B cell (primary cell): ENCODE data around the gene GCH1. TPM values are rescaled to one million over a fixed set of nuclear protein-coding genes. Genes with fewer than 3 reads are reported as not detected.
"Not testable (repeated sequence)": the region's sequence is repeated elsewhere in the genome, so short reads cannot be mapped to it uniquely, and the experiment has no call there.

Experiments used
- ATAC-seq: fragments of 200-7000 bp; cut with Tn5 transposase; one replicate; pipeline ENCODE4 v1.10.0; 2021; ENCODE audit warnings: low read depth, mild to moderate bottlenecking, moderate number of reproducible peaks, moderate library complexity
- CTCF ChIA-PET: fragments of 350-600 bp; sonication (Branson Sonifier 250); formaldehyde crosslinking; loops from one replicate; lab custom pipeline; 2021; ENCODE audit warnings: antibody characterized with exemption, inconsistent platforms; lab: Charles Lee
- POLR2A ChIA-PET: fragments of 350-600 bp; sonication (Branson Sonifier 250); formaldehyde crosslinking; loops from one replicate; lab custom pipeline; 2021; ENCODE audit warnings: antibody characterized with exemption; lab: Charles Lee
- DNase-seq: peaks from one replicate; pipeline ENCODE4 v3.0.0; 2013
- H2AFZ ChIP-seq: 2 replicates; pipeline ENCODE4 v1.6.1; 2012; ENCODE audit warnings: mild to moderate bottlenecking, low read depth, low read length; ENCODE audit not compliant: insufficient read depth, poor library complexity, severe bottlenecking
- H3K27ac ChIP-seq, 2 donors: 1 replicate in 1 of 2; 2 replicates in 1 of 2; pipeline ENCODE4 v1.5.1; 2012 to 2013; ENCODE audit warnings: low read length in 2 of 2, mild to moderate bottlenecking in 2 of 2, moderate library complexity in 1 of 2
- H3K27me3 ChIP-seq, 4 experiments: fragments of 200-600 bp in 1 of 4; sonication (generic) in 1 of 4; replicated peaks in 1 of 4; 1 replicate in 2 of 4; 2 replicates in 2 of 4; pipeline versions ENCODE4 v1.6.1 to v1.7.0; 2013 to 2016; ENCODE audit warnings: low read length in 3 of 4, mild to moderate bottlenecking in 2 of 4, mixed read lengths in 1 of 4, moderate library complexity in 1 of 4; ENCODE audit not compliant: insufficient read depth in 4 of 4, control insufficient read depth in 3 of 4; ENCODE audit errors: control extremely low read depth in 1 of 4
- H3K36me3 ChIP-seq, 2 experiments: replicated peaks in 1 of 2; 1 replicate in 1 of 2; 2 replicates in 1 of 2; pipeline versions ENCODE4 v1.6.1 to v1.7.1; 2013; ENCODE audit warnings: low read length in 1 of 2; ENCODE audit not compliant: insufficient read depth in 2 of 2, control insufficient read depth in 1 of 2; ENCODE audit errors: control extremely low read depth in 1 of 2, extremely low read depth in 1 of 2
- H3K4me1 ChIP-seq, 2 donors: fragments of 200-600 bp in 1 of 2; sonication (generic) in 1 of 2; 1 replicate in 1 of 2; 2 replicates in 1 of 2; pipeline versions ENCODE4 v1.5.1 to v1.6.1; 2013 to 2017; ENCODE audit warnings: low read length in 2 of 2; ENCODE audit not compliant: control insufficient read depth in 2 of 2, insufficient read depth in 2 of 2
- H3K4me2 ChIP-seq: replicated peaks from 2 replicates; pipeline ENCODE3; 2012; ENCODE audit warnings: mild to moderate bottlenecking, low read depth, low read length; ENCODE audit not compliant: poor library complexity, severe bottlenecking
- H3K4me3 ChIP-seq, 5 experiments: fragments of 200-600 bp in 1 of 5; sonication (generic) in 1 of 5; 1 replicate in 3 of 5; 2 replicates in 2 of 5; pipeline versions ENCODE4 v1.5.1 to v1.7.0; 2011 to 2016; ENCODE audit warnings: low read length in 4 of 5, mild to moderate bottlenecking in 4 of 5, low read depth in 2 of 5, control low read depth in 1 of 5, moderate library complexity in 1 of 5; ENCODE audit not compliant: insufficient read depth in 1 of 5; ENCODE audit errors: control extremely low read depth in 1 of 5, extremely low read depth in 1 of 5
- H3K79me2 ChIP-seq: fragments of 200-600 bp; sonication (generic); one replicate; pipeline ENCODE4 v1.6.0; 2016; ENCODE audit warnings: low read length; ENCODE audit not compliant: control insufficient read depth, insufficient read depth
- H3K9ac ChIP-seq: fragments of 200-600 bp; sonication (generic); 2 replicates; pipeline ENCODE4 v1.6.1; 2017; ENCODE audit warnings: mild to moderate bottlenecking, low read length, moderate library complexity
- H3K9me3 ChIP-seq, 3 donors: one replicate each; pipeline versions ENCODE4 v1.6.1 to v1.7.1; 2013; ENCODE audit warnings: low read length in 2 of 3; ENCODE audit not compliant: control insufficient read depth in 2 of 3, insufficient read depth in 1 of 3; ENCODE audit errors: control extremely low read depth in 1 of 3
- H4K20me1 ChIP-seq: 2 replicates; pipeline ENCODE4 v1.6.0; 2012; ENCODE audit warnings: mild to moderate bottlenecking, low read length; ENCODE audit not compliant: insufficient read depth, control insufficient read depth, poor library complexity, severe bottlenecking
- H3K27ac Mint-ChIP-seq: one replicate; pipeline ENCODE4 v1.8.0; 2021; ENCODE audit warnings: mixed read lengths
- H3K27me3 Mint-ChIP-seq: one replicate; pipeline ENCODE4 v1.8.0; 2021; ENCODE audit warnings: mixed read lengths
- H3K4me1 Mint-ChIP-seq: one replicate; pipeline ENCODE4 v1.8.0; 2021; ENCODE audit warnings: mixed read lengths
- H3K4me3 Mint-ChIP-seq: one replicate; pipeline ENCODE4 v1.8.0; 2021; ENCODE audit warnings: mixed read lengths
- H3K9me3 Mint-ChIP-seq: one replicate; pipeline ENCODE4 v1.8.0; 2022; ENCODE audit warnings: mixed read lengths; ENCODE audit not compliant: insufficient read depth
- CTCF ChIP-seq: fragments of 200-600 bp; IDR thresholded peaks from one replicate; pipeline ENCODE4 v1.8.0; 2022; ENCODE audit warnings: antibody characterized with exemption, mild to moderate bottlenecking
- EZH2 ChIP-seq: IDR thresholded peaks from 2 replicates; pipeline ENCODE4 v1.6.1; 2012; ENCODE audit warnings: borderline replicate concordance, low read depth, mild to moderate bottlenecking, moderate library complexity, low read length; ENCODE audit not compliant: insufficient read depth, poor library complexity, severe bottlenecking
- WGBS: methylation state at CpG from one replicate; pipeline ENCODE4 v1.1.5; 2013; ENCODE audit warnings: missing lambda C conversion rate; ENCODE audit not compliant: insufficient coverage; 5-methylcytosine and 5-hydroxymethylcytosine counted together
- intact Hi-C: fragments of 100-400 bp; cut with micrococcal nuclease; formaldehyde crosslinking; loops from one replicate; pipeline ENCODE4 v1.10.0; 2022
- polyA plus RNA-seq: library from polyadenylated mRNA; depleted of rRNA; stranded (reverse); fragments of >200 nt; gene quantifications from 2 replicates; pipeline ENCODE4 v1.2.3, GENCODE V29; 2012
- total RNA-seq, 2 donors: library from RNA; stranded (reverse); fragments of 120-200 nt in 1 of 2; gene quantifications; 1 replicate in 1 of 2; 2 replicates in 1 of 2; pipeline versions ENCODE4 v1.2.3 to v1.2.4, GENCODE V29; 2013 to 2022

The GCH1 gene
- total and polyA plus RNA-seq, 2 donors (not counting 1 experiment from before 2014, with no cell fraction given): 17.0 to 24.6 TPM

GRCh38 chr14:54928216-54928615 is 25.6 kb upstream of the GCH1 start:
- Histone ChIP-seq H3K27ac (no peak overlapping the region), H3K4me2 (no peak overlapping the region), H3K36me3 (no peaks in the 10 kb centered on the region), H3K9ac (no peak overlapping the region), H3K9me3 (no peaks in the 10 kb centered on the region), H4K20me1 (no peaks in the 10 kb centered on the region), H3K27me3 (no peaks in the 10 kb centered on the region), H3K79me2 (no peaks in the 10 kb centered on the region), H2AFZ (no peak overlapping the region), H3K4me3 (no peak overlapping the region), H3K4me1 (no peaks in the 10 kb centered on the region)
- H3K27ac Mint-ChIP-seq: no peak overlapping the region
- ATAC-seq: no peak
- ChIA-PET CTCF (no interaction called here), POLR2A (no interaction called here)
- TF ChIP-seq CTCF: no peak
- no peak for TF ChIP-seq EZH2
- intact Hi-C loops: no loop called here
- no peak overlapping the region for H3K4me3 Mint-ChIP-seq
- H3K9me3 Mint-ChIP-seq: no peaks in the 10 kb centered on the region
- no peaks in the 10 kb centered on the region for H3K27me3 Mint-ChIP-seq
- no peaks in the 10 kb centered on the region for H3K4me1 Mint-ChIP-seq
- no peak for DNase-seq

DNA sequence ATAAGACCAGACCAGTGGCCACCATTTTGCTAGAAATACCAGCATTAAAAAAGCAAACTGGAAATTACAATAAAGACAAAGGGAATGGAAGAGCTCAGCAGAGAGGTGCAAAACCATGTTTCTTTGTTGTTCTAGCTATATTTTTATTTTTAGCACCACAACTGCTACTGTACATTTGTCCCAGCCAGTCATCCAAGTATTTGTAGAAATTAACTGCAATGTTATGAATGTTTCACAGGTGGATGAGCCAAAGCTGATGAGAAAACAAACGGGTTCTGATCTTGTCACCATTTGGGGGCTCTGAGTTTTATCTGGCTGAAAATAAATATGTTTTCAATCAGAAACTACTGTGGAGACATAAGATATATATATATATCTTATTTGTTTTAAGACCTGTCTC is 24.9 kb upstream of the GCH1 start:
- Histone ChIP-seq H3K27me3 (no peaks in the 10 kb centered on the region), H3K9ac (no peak overlapping the region), H4K20me1 (no peaks in the 10 kb centered on the region), H3K9me3 (no peaks in the 10 kb centered on the region), H3K27ac (no peak overlapping the region), H3K4me2 (no peak overlapping the region), H3K79me2 (no peaks in the 10 kb centered on the region), H3K4me1 (no peaks in the 10 kb centered on the region), H2AFZ (no peak overlapping the region), H3K4me3 (no peak overlapping the region), H3K36me3 (no peaks in the 10 kb centered on the region)
- POLR2A ChIA-PET: no interaction called here
- CTCF ChIA-PET: interaction anchor here (1.0 kb wide), 1 partner anchor 9 kb away, joined by 3 read pairs; no protein-coding TSS in a partner anchor
- ATAC-seq: no peak
- no peaks in the 10 kb centered on the region for H3K27me3 Mint-ChIP-seq
- no CpG with 5 or more reads among the region's 1 CpG for WGBS
- no peak overlapping the region for H3K27ac Mint-ChIP-seq
- DNase-seq: no peak
- no peaks in the 10 kb centered on the region for H3K9me3 Mint-ChIP-seq
- TF ChIP-seq EZH2: no peak
- no peak for TF ChIP-seq CTCF
- H3K4me3 Mint-ChIP-seq: no peak overlapping the region
- intact Hi-C loops: no loop called here
- H3K4me1 Mint-ChIP-seq: no peaks in the 10 kb centered on the region

DNA sequence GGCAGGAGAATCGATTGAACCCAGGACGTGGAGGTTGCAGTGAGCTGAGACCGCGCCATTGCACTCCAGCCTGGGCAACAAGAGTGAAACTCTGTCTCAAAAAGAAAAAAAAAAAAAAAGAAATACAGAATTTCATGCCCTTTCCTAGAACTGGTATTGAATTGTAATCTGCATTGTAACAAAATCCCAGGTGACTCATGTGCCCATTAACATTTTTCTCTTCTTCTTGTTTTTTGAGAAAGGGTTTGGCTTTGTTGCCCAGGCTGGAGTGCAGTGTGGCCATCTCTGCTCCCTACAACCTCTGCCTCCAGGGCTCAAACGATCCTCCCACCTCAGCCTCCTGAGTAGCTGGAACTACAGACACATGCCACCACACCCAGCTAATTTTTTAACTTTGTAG is 23.9 kb upstream of the GCH1 start:
- intact Hi-C loops, H3K4me3 Mint-ChIP-seq, H3K9me3 ChIP-seq, H4K20me1 ChIP-seq, ATAC-seq, POLR2A ChIA-PET, H3K4me1 Mint-ChIP-seq, H3K9ac ChIP-seq, H3K27ac ChIP-seq, H3K4me1 ChIP-seq, H3K27me3 ChIP-seq, H3K9me3 Mint-ChIP-seq, H3K4me2 ChIP-seq, H3K27me3 Mint-ChIP-seq, H3K27ac Mint-ChIP-seq, H3K36me3 ChIP-seq, H2AFZ ChIP-seq, H3K4me3 ChIP-seq, H3K79me2 ChIP-seq, CTCF ChIA-PET, DNase-seq: not testable (repeated sequence)
- WGBS: 100% methylated on average over 2 of the region's 5 CpGs
